Measurements from ENCODE around the gene JTB. TPM values are rescaled to one million over a fixed set of nuclear protein-coding genes. Genes with fewer than 3 reads are reported as not detected.
A peak's percentile ranks its signal among the peaks of the same experiment; 100 is the strongest.

The JTB gene
- polyA plus RNA-seq, 1 experiment, result 227 TPM

DNA sequence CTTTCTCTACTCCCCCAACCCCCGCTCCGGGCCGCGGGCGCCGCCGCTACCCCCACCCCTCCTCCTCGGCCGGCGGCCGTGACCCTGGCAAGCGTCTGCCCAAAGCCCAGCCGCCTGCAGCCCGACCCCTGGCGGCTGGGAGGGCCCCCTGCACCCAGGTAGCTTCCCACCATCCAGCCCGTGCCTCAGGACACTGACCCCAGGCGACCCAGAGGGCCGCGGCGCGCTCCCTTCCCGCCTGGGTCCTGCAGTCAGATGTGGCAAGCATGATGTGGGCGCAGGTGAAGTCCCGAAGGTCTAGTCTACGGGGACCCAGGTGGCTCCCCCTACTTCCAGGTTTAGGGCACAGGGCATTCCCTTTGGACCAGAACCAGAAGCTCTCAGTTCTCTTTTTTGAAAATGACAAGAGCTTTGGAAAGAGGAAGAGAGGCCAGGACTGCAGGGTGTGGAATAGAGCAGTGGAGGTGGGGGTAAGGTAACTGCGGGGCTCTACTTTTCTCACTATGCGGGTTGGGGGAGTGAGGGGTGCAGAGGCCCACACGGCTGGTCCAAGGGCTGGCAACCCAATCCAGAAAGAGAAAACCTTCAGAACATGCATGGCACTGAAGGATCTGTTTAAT is 30.7 kb downstream of the JTB start, which contains the start of gene DENND4B:
Gene DENND4B, minus strand, starts transcription at position 97 of the 620 bp plus-strand sequence. CDS start 2,344 bp downstream, outside the sequence.
- Histone ChIP-seq H3K4me3 (ENCODE audit: low read depth, low read length) (peak within 1 kb of the TSS; percentile 56), H3K36me3 (ENCODE audit: control insufficient read depth, insufficient read depth, low read length) (peaks cover 22% of the 10 kb centered on the region), H3K27me3 (ENCODE audit: control insufficient read depth, insufficient read depth, low read length) (no peaks in the 10 kb centered on the region)
- DNase-seq (ENCODE audit: low read depth), result no peak
- TF ChIP-seq, protein P1, sequence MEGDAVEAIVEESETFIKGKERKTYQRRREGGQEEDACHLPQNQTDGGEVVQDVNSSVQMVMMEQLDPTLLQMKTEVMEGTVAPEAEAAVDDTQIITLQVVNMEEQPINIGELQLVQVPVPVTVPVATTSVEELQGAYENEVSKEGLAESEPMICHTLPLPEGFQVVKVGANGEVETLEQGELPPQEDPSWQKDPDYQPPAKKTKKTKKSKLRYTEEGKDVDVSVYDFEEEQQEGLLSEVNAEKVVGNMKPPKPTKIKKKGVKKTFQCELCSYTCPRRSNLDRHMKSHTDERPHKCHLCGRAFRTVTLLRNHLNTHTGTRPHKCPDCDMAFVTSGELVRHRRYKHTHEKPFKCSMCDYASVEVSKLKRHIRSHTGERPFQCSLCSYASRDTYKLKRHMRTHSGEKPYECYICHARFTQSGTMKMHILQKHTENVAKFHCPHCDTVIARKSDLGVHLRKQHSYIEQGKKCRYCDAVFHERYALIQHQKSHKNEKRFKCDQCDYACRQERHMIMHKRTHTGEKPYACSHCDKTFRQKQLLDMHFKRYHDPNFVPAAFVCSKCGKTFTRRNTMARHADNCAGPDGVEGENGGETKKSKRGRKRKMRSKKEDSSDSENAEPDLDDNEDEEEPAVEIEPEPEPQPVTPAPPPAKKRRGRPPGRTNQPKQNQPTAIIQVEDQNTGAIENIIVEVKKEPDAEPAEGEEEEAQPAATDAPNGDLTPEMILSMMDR (IDR thresholded peaks at IDR 0.05; ENCODE audit: insufficient read depth, low read depth, low read length), result peak; percentile 89
- CTCF ChIA-PET, result interaction anchor here (0.5 to 3.4 kb wide), 31 partner anchors 8 to 594 kb away, joined by 3 to 17 read pairs (median 4); partner anchors contain the start of genes CREB3L4, CRTC2, GATAD2B and RAB13
- POLR2A ChIA-PET, result interaction anchor here (0.7 kb wide), 1 partner anchor 235 kb away, joined by 3 read pairs; no protein-coding TSS in a partner anchor

- TF ChIP-seq, protein P1 (IDR thresholded peaks at IDR 0.05; ENCODE audit: insufficient read depth, low read depth, low read length), result no peak
- peak overlapping the region; percentile 56 for H3K4me3 ChIP-seq (ENCODE audit: low read depth, low read length)
- ChIA-PET POLR2A (no interaction called here), CTCF (interaction anchor here (0.6 to 3.4 kb wide), 28 partner anchors 9 to 594 kb away, joined by 3 to 17 read pairs (median 4); partner anchors contain the start of genes CREB3L4, CRTC2, GATAD2B and RAB13)
- no peak for DNase-seq (ENCODE audit: low read depth)
- no peaks in the 10 kb centered on the region for H3K27me3 ChIP-seq (ENCODE audit: control insufficient read depth, insufficient read depth, low read length)
- H3K36me3 ChIP-seq (ENCODE audit: control insufficient read depth, insufficient read depth, low read length), result peaks cover 18% of the 10 kb centered on the region
Measured at GRCh38 chr1:153945795-153946621, 31.5 kb downstream of the JTB start.

DNA sequence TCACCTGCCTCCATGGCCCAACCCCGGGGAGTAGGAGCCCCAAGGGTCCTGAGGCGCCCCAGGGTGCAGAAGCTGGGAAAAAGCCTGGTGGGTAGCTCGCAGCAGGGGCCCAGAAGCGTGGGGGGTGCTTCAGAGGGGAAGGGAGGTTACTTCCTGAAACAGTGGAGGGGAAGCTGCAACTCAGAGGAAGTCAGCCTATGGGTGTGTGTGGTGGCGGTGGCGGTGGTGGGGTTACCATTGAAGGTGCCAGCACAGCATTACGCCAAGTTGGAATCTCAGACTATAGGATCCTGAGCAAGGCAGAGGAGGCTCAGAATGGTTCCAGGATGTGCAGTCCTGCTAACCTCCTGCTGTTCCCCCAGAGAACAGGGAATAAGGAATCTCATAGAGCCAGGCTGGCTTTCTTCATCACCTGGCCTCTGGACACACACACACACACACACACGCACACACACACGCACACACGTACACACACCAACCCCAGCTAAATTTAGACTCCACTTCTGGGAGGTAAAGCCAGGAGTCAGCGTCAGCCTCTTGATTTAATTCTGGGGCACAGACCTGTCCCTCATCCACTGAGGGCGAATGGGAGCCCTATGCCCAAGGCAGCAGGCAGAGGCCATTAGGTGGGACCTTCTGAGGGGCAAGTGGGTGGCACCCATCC is 32.2 kb downstream of the JTB start:
- CTCF ChIA-PET, result interaction anchor here (0.9 to 3.4 kb wide), 13 partner anchors 11 to 155 kb away, joined by 3 to 17 read pairs (median 7); partner anchors contain the start of genes CREB3L4, CRTC2, RAB13 and SLC39A1
- POLR2A ChIA-PET, result interaction anchor here (0.7 kb wide), 1 partner anchor 258 kb away, joined by 3 read pairs; no protein-coding TSS in a partner anchor

DNA sequence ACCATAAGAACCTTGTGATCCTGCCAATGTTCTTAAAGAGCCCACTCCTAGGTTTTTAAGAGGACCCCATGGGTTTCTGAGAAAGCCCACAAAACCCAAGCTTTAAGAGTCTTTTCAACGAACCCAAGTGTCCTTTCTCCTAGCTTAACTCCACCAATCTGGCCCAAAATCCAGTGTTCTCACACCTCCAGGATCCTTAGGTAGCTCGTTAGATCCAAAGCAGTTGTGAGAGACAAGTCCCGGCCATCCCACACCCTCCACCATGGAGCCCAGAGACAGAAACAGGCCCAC is 32.7 kb downstream of the JTB start:
- no peak for DNase-seq (ENCODE audit: low read depth)
- POLR2A ChIA-PET, result interaction anchor here (0.7 kb wide), 1 partner anchor 257 kb away, joined by 3 read pairs; no protein-coding TSS in a partner anchor
- TF ChIP-seq, protein P1 (IDR thresholded peaks at IDR 0.05; ENCODE audit: insufficient read depth, low read depth, low read length), result no peak
- H3K36me3 ChIP-seq (ENCODE audit: control insufficient read depth, insufficient read depth, low read length), result peaks cover 19% of the 10 kb centered on the region
- CTCF ChIA-PET, result interaction anchor here (0.6 to 3.4 kb wide), 8 partner anchors 23 to 155 kb away, joined by 3 to 17 read pairs (median 4); partner anchors contain the start of genes CREB3L4 and RAB13
- no peaks in the 10 kb centered on the region for H3K27me3 ChIP-seq (ENCODE audit: control insufficient read depth, insufficient read depth, low read length)
- H3K4me3 ChIP-seq (ENCODE audit: low read depth, low read length), result no peak overlapping the region

More for the DNA sequence above, 32.2 kb downstream of the JTB start:
- Histone ChIP-seq H3K4me3 (ENCODE audit: low read depth, low read length) (peak overlapping the region; percentile 56), H3K27me3 (ENCODE audit: control insufficient read depth, insufficient read depth, low read length) (no peaks in the 10 kb centered on the region), H3K36me3 (ENCODE audit: control insufficient read depth, insufficient read depth, low read length) (peaks cover 19% of the 10 kb centered on the region)
- TF ChIP-seq, protein P1 (IDR thresholded peaks at IDR 0.05; ENCODE audit: insufficient read depth, low read depth, low read length), result no peak
- no peak for DNase-seq (ENCODE audit: low read depth)

Data from BJ (cell line).